Naive thymus-derived CD4-positive, alpha-beta T cell (primary cell): ENCODE results near the gene SETD2. TPM values are rescaled to one million over a fixed set of nuclear protein-coding genes. Genes with fewer than 3 reads are reported as not detected.
A peak's percentile ranks its signal among the peaks of the same experiment; 100 is the strongest.

Source experiments
- ATAC-seq: fragments of 150-1000 bp; cut with Tn5 transposase; 2 replicates; pipeline ENCODE4 v1.10.0; 2021; ENCODE audit warnings: mild to moderate bottlenecking, moderate library complexity
- CTCF ChIA-PET: fragments of 350-600 bp; sonication (Branson Sonifier 250); formaldehyde crosslinking; loops from one replicate; lab custom pipeline; 2021; ENCODE audit warnings: antibody characterized with exemption; lab: Charles Lee
- POLR2A ChIA-PET: fragments of 350-600 bp; sonication (Branson Sonifier 250); formaldehyde crosslinking; loops from one replicate; lab custom pipeline; 2021; ENCODE audit warnings: antibody characterized with exemption, inconsistent platforms; lab: Charles Lee
- DNase-seq, 9 donors: peaks; one replicate each; pipeline versions ENCODE4 v3.0.0 to v3.0.0-alpha.2; 2020 to 2022; ENCODE audit warnings: mixed read lengths in 1 of 9
- H3K27ac ChIP-seq: one replicate; pipeline ENCODE4 v1.7.0; 2013; ENCODE audit warnings: mild to moderate bottlenecking, low read depth, low read length, moderate library complexity
- H3K27me3 ChIP-seq, 2 donors: one replicate each; pipeline ENCODE4 v1.7.0; 2013; ENCODE audit warnings: low read length in 2 of 2, mild to moderate bottlenecking in 2 of 2, moderate library complexity in 2 of 2; ENCODE audit not compliant: control insufficient read depth in 2 of 2, insufficient read depth in 2 of 2
- H3K36me3 ChIP-seq, 3 experiments: 1 replicate in 2 of 3; 2 replicates in 1 of 3; pipeline ENCODE4 v1.7.0; 2013; ENCODE audit warnings: low read length in 3 of 3, mild to moderate bottlenecking in 3 of 3, moderate library complexity in 1 of 3; ENCODE audit not compliant: insufficient read depth in 3 of 3, control insufficient read depth in 2 of 3
- H3K4me1 ChIP-seq, 2 donors: one replicate each; pipeline ENCODE4 v1.7.0; 2013; ENCODE audit warnings: low read length in 2 of 2, mild to moderate bottlenecking in 2 of 2, moderate library complexity in 1 of 2; ENCODE audit not compliant: control insufficient read depth in 2 of 2, insufficient read depth in 2 of 2
- H3K4me3 ChIP-seq: 2 replicates; pipeline ENCODE4 v1.7.0; 2013; ENCODE audit warnings: mild to moderate bottlenecking, low read length
- H3K9me3 ChIP-seq, 3 experiments: 1 replicate in 2 of 3; 2 replicates in 1 of 3; pipeline ENCODE4 v1.7.0; 2013; ENCODE audit warnings: low read length in 3 of 3; ENCODE audit not compliant: control insufficient read depth in 2 of 3
- H3K27ac Mint-ChIP-seq, 9 donors: one replicate each; pipeline ENCODE4 v1.8.0; 2020 to 2022; ENCODE audit warnings: mixed read lengths in 9 of 9, mild to moderate bottlenecking in 8 of 9, moderate library complexity in 5 of 9, inconsistent platforms in 2 of 9
- H3K27me3 Mint-ChIP-seq, 5 donors: one replicate each; pipeline ENCODE4 v1.8.0; 2021 to 2022; ENCODE audit warnings: mixed read lengths in 5 of 5, mild to moderate bottlenecking in 1 of 5
- H3K36me3 Mint-ChIP-seq, 5 donors: one replicate each; pipeline ENCODE4 v1.8.0; 2020 to 2022; ENCODE audit warnings: mixed read lengths in 5 of 5, mild to moderate bottlenecking in 3 of 5, inconsistent platforms in 1 of 5
- H3K4me1 Mint-ChIP-seq, 7 donors: one replicate each; pipeline ENCODE4 v1.8.0; 2020 to 2022; ENCODE audit warnings: mixed read lengths in 7 of 7, mild to moderate bottlenecking in 3 of 7, inconsistent platforms in 1 of 7
- H3K4me3 Mint-ChIP-seq, 10 donors: one replicate each; pipeline ENCODE4 v1.8.0; 2020 to 2022; ENCODE audit warnings: mild to moderate bottlenecking in 10 of 10, mixed read lengths in 10 of 10, moderate library complexity in 6 of 10, inconsistent platforms in 2 of 10
- H3K9me3 Mint-ChIP-seq, 11 donors: one replicate each; pipeline ENCODE4 v1.8.0; 2020 to 2022; ENCODE audit warnings: mixed read lengths in 11 of 11, mild to moderate bottlenecking in 4 of 11, inconsistent platforms in 1 of 11, moderate library complexity in 1 of 11
- intact Hi-C, 2 donors: fragments of 100-400 bp; cut with micrococcal nuclease; formaldehyde crosslinking; loops; one replicate each; pipeline ENCODE4 v1.15.1; 2023
- polyA plus RNA-seq, 2 donors: library from polyadenylated mRNA; unstranded; fragments of 300-500 nt; fragmentation: Illumina TruSeq; gene quantifications; one replicate each; pipeline ENCODE4 v1.2.3, GENCODE V29; 2021
- total RNA-seq, 6 experiments: library from RNA in 5 of 6; stranded (reverse) in 5 of 6; gene quantifications; 1 replicate in 5 of 6; 2 replicates in 1 of 6; pipeline ENCODE4 v1.2.3 and lab custom pipeline; 2021 to 2026

SETD2 gene
- total and polyA plus RNA-seq, 7 experiments from 2014 or later = 11.0 to 77.3 (median 70.0) TPM

- Histone ChIP-seq H3K9me3 (no peaks in the 10 kb centered on the region), H3K4me1 (no peaks in the 10 kb centered on the region), H3K27ac (peak overlapping the region; percentile 73), H3K27me3 (no peaks in the 10 kb centered on the region), H3K4me3 (peak overlapping the region; percentile 46), H3K36me3 (peaks cover 0 to 35% (median 15%) of the 10 kb centered on the region in 3 experiments)
- peaks cover 0 to 11% (median 6%) of the 10 kb centered on the region in 5 donors for H3K36me3 Mint-ChIP-seq
- POLR2A ChIA-PET = interaction anchor here (1.0 to 3.1 kb wide), 2 partner anchors 11 to 30 kb away, joined by 4 to 17 read pairs; partner anchors contain the start of gene NBEAL2
- intact Hi-C loops = loop anchor here (1.0 kb wide), 3 partner anchors 22 to 504 kb away; partner anchors contain the start of genes ELP6 (in 1 of the 2) and NBEAL2 (in 1 of the 2)
- peaks cover 0 to 1% (median 0%) of the 10 kb centered on the region in 11 donors for H3K9me3 Mint-ChIP-seq
- CTCF ChIA-PET = no interaction called here
- H3K4me3 Mint-ChIP-seq = peak overlapping the region in 9 of 10 donors; percentile 64 to 86 (median 77)
- DNase-seq (peak; percentile 51 to 75 (median 68)), ATAC-seq (peak; percentile 93)
- H3K27ac Mint-ChIP-seq = peak overlapping the region in 6 of 9 donors; percentile 40 to 83 (median 76)
- H3K27me3 Mint-ChIP-seq = no peaks in the 10 kb centered on the region
- peaks cover 5 to 23% (median 7%) of the 10 kb centered on the region in 7 donors for H3K4me1 Mint-ChIP-seq
Observed at GRCh38 chr3:47009225-47010110, 154.4 kb downstream of the SETD2 start.

GRCh38 chr3:47008851-47009224, 155.1 kb downstream of the SETD2 start:
- CTCF ChIA-PET = no interaction called here
- H3K27me3 ChIP-seq = no peaks in the 10 kb centered on the region
- Mint-ChIP-seq H3K4me3 (peak overlapping the region; percentile 44 to 82 (median 67)), H3K9me3 (peaks cover 0 to 1% (median 0%) of the 10 kb centered on the region in 11 donors), H3K27ac (peak overlapping the region in 5 of 9 donors; percentile 15 to 84 (median 67)), H3K4me1 (peaks cover 5 to 17% (median 7%) of the 10 kb centered on the region in 7 donors), H3K36me3 (peaks cover 0 to 11% (median 7%) of the 10 kb centered on the region in 5 donors), H3K27me3 (no peaks in the 10 kb centered on the region)
- no peaks in the 10 kb centered on the region for H3K4me1 ChIP-seq
- DNase-seq (no peak), ATAC-seq (no peak)
- H3K4me3 ChIP-seq = peak overlapping the region; percentile 46
- no peaks in the 10 kb centered on the region for H3K9me3 ChIP-seq
- POLR2A ChIA-PET = interaction anchor here (0.7 to 3.1 kb wide), 4 partner anchors 12 to 29 kb away, joined by 3 to 17 read pairs (median 4); partner anchors contain the start of gene NBEAL2
- peaks cover 0 to 38% (median 21%) of the 10 kb centered on the region in 3 experiments for H3K36me3 ChIP-seq
- intact Hi-C loops = loop anchor here (1.0 kb wide), 3 partner anchors 22 to 504 kb away; partner anchors contain the start of genes ELP6 (in 1 of the 2) and NBEAL2 (in 1 of the 2)
- peak overlapping the region; percentile 73 for H3K27ac ChIP-seq

- Histone ChIP-seq H3K27ac (no peak overlapping the region), H3K36me3 (peaks cover 0 to 43% (median 26%) of the 10 kb centered on the region in 3 experiments), H3K4me1 (no peaks in the 10 kb centered on the region), H3K4me3 (no peak overlapping the region), H3K9me3 (no peaks in the 10 kb centered on the region), H3K27me3 (no peaks in the 10 kb centered on the region)
- Mint-ChIP-seq H3K27me3 (no peaks in the 10 kb centered on the region), H3K4me1 (peaks cover 5 to 17% (median 7%) of the 10 kb centered on the region in 7 donors), H3K27ac (peak overlapping the region in 5 of 9 donors; percentile 15 to 84 (median 67)), H3K9me3 (peaks cover 0 to 1% (median 0%) of the 10 kb centered on the region in 11 donors), H3K36me3 (peaks cover 0 to 11% (median 10%) of the 10 kb centered on the region in 5 donors), H3K4me3 (peak overlapping the region; percentile 44 to 82 (median 67))
- no peak for DNase-seq
- intact Hi-C loops = no loop called here
- CTCF ChIA-PET = no interaction called here
- POLR2A ChIA-PET = interaction anchor here (0.6 to 3.1 kb wide), 4 partner anchors 20 to 35 kb away, joined by 3 to 17 read pairs (median 4); partner anchors contain the start of gene NBEAL2
- ATAC-seq = no peak
Observed at GRCh38 chr3:47008234-47008796, 155.6 kb downstream of the SETD2 start.

DNA sequence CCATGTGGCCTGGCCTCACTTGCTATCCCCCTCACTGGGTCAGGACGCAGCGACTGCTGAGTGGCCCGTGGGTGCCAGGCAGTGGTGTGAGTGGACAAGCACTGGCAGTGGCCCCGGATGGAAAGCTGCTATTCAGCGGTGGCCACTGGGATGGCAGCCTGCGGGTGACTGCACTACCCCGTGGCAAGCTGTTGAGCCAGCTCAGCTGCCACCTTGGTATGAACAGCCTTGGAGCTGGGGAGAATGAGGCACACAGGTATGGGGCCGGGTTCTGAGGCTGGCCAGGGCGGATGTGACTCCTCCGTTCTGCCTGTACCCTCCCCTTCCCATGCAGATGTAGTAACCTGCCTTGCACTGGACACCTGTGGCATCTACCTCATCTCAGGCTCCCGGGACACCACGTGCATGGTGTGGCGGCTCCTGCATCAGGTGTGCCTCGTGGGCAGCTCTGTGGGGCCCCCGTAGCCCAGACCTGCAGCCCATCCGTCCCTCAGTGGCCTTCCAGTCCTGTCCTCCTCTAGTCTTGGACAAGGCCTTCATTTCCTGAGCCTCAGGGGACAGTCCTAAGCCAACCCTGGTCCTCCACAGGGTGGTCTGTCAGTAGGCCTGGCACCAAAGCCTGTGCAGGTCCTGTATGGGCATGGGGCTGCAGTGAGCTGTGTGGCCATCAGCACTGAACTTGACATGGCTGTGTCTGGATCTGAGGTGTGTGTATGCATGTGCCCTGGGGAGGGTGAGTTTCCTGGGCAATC, 156.3 kb downstream of the SETD2 start:
- DNase-seq = no peak
- peaks cover 0 to 50% (median 33%) of the 10 kb centered on the region in 3 experiments for H3K36me3 ChIP-seq

GRCh38 chr3:47007001-47007400, 156.9 kb downstream of the SETD2 start:
- Mint-ChIP-seq H3K4me3 (peak overlapping the region in 1 of 10 donors; percentile 12), H3K27ac (peak overlapping the region in 3 of 9 donors; percentile 12 to 60 (median 17)), H3K36me3 (peaks cover 0 to 13% (median 10%) of the 10 kb centered on the region in 5 donors), H3K4me1 (peaks cover 4 to 17% (median 7%) of the 10 kb centered on the region in 7 donors), H3K27me3 (no peaks in the 10 kb centered on the region), H3K9me3 (peaks cover 0 to 1% (median 0%) of the 10 kb centered on the region in 11 donors)
- ChIA-PET POLR2A (interaction anchor here (1.6 kb wide), 1 partner anchor 27 kb away, joined by 8 read pairs; the partner anchor contains the start of gene NBEAL2), CTCF (no interaction called here)
- Histone ChIP-seq H3K27me3 (no peaks in the 10 kb centered on the region), H3K9me3 (no peaks in the 10 kb centered on the region), H3K27ac (no peak overlapping the region), H3K4me3 (no peak overlapping the region), H3K4me1 (no peaks in the 10 kb centered on the region), H3K36me3 (peaks cover 0 to 57% (median 35%) of the 10 kb centered on the region in 3 experiments)
- ATAC-seq (no peak), DNase-seq (peak in 1 of 9 donors; percentile 1)
- intact Hi-C loops = no loop called here

More for the DNA sequence above, 156.3 kb downstream of the SETD2 start:
- Histone ChIP-seq H3K27me3 (no peaks in the 10 kb centered on the region), H3K4me3 (no peak overlapping the region), H3K4me1 (no peaks in the 10 kb centered on the region), H3K9me3 (no peaks in the 10 kb centered on the region), H3K27ac (no peak overlapping the region)
- CTCF ChIA-PET = no interaction called here
- H3K9me3 Mint-ChIP-seq = peaks cover 0 to 1% (median 0%) of the 10 kb centered on the region in 11 donors
- intact Hi-C loops = no loop called here
- H3K27ac Mint-ChIP-seq = peak overlapping the region in 2 of 9 donors; percentile 15 to 17
- H3K4me3 Mint-ChIP-seq = peak overlapping the region in 2 of 10 donors; percentile 16 to 74
- no peak for ATAC-seq
- POLR2A ChIA-PET = interaction anchor here (0.6 to 1.6 kb wide), 3 partner anchors 21 to 35 kb away, joined by 3 to 8 read pairs (median 4); partner anchors contain the start of gene NBEAL2
- peaks cover 5 to 17% (median 7%) of the 10 kb centered on the region in 7 donors for H3K4me1 Mint-ChIP-seq
- H3K36me3 Mint-ChIP-seq = peaks cover 0 to 11% (median 10%) of the 10 kb centered on the region in 5 donors
- no peaks in the 10 kb centered on the region for H3K27me3 Mint-ChIP-seq
